Erythroblast (primary cell): ENCODE data around the gene LMNTD1.

Experiments
- GATA1 ChIP-seq: IDR thresholded peaks from 2 replicates; pipeline ENCODE4 v1.6.1; 2011; ENCODE audit warnings: low read depth, mild to moderate bottlenecking, control low read depth, low read length, moderate library complexity
- POLR2A ChIP-seq: IDR thresholded peaks from 2 replicates; pipeline ENCODE4 v1.6.1; 2011; ENCODE audit warnings: mild to moderate bottlenecking, low read length

DNA sequence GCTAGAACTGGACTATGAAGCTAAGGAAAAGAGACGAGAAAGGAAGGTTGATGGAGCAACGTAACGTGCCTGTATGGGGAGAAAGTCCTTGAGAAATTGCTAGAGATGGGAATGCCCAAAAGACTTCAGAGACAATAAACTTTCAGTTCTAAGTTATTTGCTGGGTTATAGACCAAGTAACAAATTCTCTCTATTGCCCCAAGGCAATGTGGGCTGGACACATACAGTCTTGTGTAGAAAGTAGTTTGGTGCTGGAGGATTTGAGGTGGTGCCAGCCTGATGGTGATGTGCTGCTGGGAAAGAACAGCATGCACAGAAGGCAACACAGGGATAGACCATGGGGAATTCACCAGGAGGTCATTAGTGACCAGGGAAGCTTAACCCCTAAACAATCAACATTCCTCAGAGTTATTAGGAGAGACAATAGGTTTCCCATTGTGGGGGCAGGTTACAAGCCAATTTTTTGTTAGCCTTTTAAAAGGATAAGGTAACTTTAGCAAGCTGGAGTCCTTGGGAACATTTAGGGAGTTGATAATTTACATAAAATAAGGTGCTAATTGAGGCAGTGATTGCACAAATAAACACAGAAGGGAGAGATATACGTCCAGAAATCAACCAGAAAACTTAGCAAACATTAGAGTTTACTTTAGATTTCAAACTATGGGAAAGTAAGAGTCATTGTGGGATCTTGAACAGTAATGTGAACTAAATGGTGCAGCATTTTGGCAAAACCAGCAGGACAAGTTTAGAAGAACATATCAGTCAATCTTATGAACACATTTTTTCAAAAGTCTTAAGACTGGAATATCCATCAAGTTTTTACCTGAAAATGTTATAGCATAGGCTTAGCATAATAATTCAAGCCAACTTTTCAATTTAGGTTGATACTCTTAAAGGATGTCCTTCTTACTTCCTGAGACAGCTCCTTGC, 61.4 kb downstream of the LMNTD1 start:
- TF ChIP-seq POLR2A (no peak), GATA1 (no peak)
